GM12891 (cell line): ENCODE measurements around the gene IQGAP2.

Experiments used
- DNase-seq: peaks from one replicate; pipeline ENCODE4 v3.0.0; 2011; ENCODE audit warnings: low spot score; ENCODE audit not compliant: insufficient read length
- FAIRE-seq: peaks from 2 replicates; lab custom pipeline; 2011; peaks lifted over from hg19 to GRCh38; lab: Jason Lieb, UNC
- PAX5 ChIP-seq: IDR thresholded peaks from 2 replicates; pipeline ENCODE4 v1.6.1; 2011; ENCODE audit warnings: low read length, moderate library complexity, mild to moderate bottlenecking; ENCODE audit not compliant: insufficient read depth, severe bottlenecking
- POLR2A ChIP-seq: IDR thresholded peaks from 2 replicates; pipeline ENCODE4 v1.6.1; 2011; ENCODE audit warnings: low read depth, low read length, control low read depth
- POLR2AphosphoS5 ChIP-seq: IDR thresholded peaks from 2 replicates; pipeline ENCODE4 v1.6.1; 2011; ENCODE audit warnings: low read depth, low read length, control low read depth
- POU2F2 ChIP-seq: IDR thresholded peaks from 2 replicates; pipeline ENCODE4 v1.6.1; 2011; ENCODE audit warnings: low read depth, mild to moderate bottlenecking, control low read depth, low read length, moderate library complexity
- SPI1 ChIP-seq: IDR thresholded peaks from 2 replicates; pipeline ENCODE4 v1.6.1; 2011; ENCODE audit warnings: low read depth, low read length, control low read depth
- TAF1 ChIP-seq: IDR thresholded peaks from 2 replicates; pipeline ENCODE4 v1.6.1; 2011; ENCODE audit warnings: low read depth, low read length, control low read depth

Gene IQGAP2

DNA sequence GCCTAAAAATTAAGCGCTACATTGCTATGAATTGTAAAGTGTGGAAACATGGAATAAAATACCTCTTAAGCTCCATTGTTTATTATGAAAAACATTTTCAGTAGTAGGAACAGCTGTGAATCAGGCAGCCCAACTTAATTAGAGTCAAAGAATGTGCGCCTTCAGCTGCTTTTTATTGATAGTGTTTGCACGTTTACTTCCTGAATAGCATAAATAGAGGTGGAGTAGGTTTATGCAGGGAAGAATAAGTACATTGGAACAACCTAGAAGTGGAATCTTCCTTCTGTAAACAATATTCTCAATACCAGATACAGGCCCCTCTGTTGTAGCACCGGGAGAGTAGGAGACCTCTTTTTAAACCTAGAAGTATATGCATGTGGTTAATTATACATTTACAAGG lies 79.9 kb downstream of the IQGAP2 start:
- DNase-seq, result no peak
- TF ChIP-seq TAF1 (no peak), PAX5 (no peak), POLR2A (no peak), SPI1 (no peak), POU2F2 (no peak), POLR2AphosphoS5 (no peak)
- no peak for FAIRE-seq

DNA sequence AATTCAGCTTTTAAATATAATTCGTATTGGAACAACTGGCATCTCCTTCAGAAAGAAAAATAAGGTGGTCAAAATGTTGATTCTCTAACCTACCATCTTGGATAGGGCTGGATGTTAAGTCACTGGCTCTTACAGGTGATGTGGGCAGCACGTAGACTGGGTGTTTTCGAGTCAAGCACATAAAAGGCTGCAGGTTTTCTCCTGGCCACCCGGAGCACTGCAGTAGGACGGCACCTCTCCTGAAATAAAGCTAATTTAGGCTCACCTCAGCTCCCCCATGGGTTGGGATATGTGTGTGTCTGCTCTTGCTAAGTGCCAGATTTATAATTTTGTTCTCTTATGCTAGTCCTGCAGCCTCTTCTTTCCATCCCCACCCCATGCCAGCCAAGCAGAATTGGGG lies 80.3 kb downstream of the IQGAP2 start:
- TF ChIP-seq TAF1, result no peak
- no peak for TF ChIP-seq PAX5
- TF ChIP-seq POU2F2, result no peak
- TF ChIP-seq SPI1, result no peak
- no peak for TF ChIP-seq POLR2A
- no peak for TF ChIP-seq POLR2AphosphoS5
- FAIRE-seq, result no peak
- DNase-seq, result no peak

DNA sequence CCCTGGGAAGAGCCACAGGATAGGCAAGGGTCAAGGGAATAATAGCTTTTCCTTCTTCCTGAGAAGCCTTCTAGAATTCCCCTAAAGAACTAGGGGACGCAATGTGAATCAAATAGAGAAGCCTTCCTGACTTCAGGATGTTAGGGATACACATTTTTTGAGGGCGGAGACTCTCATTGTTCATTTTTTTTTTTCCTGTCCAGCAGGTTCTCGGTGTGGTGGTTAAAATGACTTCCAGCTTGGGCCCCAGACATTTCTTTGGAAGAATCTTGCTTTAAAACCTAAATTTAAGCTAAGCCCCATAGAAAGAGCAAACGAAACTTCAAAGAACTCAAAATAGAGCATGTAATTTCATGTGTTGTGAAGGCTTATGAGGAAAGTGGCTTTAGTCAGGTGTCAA lies 80.8 kb downstream of the IQGAP2 start:
- TF ChIP-seq SPI1, result no peak
- no peak for TF ChIP-seq POU2F2
- no peak for TF ChIP-seq TAF1
- TF ChIP-seq PAX5, result no peak
- TF ChIP-seq POLR2A, result no peak
- TF ChIP-seq POLR2AphosphoS5, result no peak
- no peak for FAIRE-seq
- no peak for DNase-seq

DNA sequence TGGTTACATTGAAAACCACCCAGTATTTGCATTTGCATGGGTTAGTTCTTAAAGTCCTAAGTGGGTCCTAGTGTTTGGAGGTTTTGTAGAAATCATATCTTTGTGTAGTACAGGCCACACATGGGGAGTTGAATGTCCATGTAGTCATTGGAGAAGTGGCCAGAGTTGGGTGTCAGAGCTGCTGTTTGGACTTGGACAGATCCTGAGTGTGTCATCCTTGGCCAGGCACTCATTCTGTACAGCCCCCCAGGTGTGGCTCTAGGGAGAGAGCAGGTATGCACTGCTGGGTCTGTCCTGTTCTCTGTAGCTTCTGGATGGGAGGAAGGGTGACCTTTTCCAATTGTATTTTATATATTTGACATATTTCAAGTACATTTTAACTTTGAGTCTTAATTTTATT lies 82.4 kb downstream of the IQGAP2 start:
- DNase-seq, result no peak
- no peak for FAIRE-seq
- no peak for TF ChIP-seq TAF1
- no peak for TF ChIP-seq SPI1
- no peak for TF ChIP-seq POLR2A
- TF ChIP-seq POU2F2, result no peak
- TF ChIP-seq PAX5, result no peak
- no peak for TF ChIP-seq POLR2AphosphoS5

DNA sequence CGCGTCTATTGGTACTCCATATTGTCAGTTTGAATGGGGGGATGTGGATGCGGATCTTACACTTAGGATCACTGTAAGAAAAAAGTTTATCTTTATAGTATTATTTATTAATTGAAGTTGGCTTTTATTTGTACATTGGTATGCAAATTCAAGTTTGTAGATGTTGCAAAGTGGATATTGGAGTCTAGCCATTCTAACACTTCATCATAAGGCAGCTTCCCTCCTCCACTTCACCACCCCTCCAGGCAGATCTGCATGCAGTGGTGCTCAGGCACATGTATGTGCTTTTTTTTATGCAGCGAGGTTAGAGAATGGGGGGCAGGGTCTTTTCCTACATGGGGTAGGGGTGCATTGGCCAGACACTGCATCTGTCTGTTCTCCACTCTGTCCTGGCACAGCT lies 84.3 kb downstream of the IQGAP2 start:
- DNase-seq, result no peak
- peak; percentile 9 for FAIRE-seq
- TF ChIP-seq TAF1 (no peak), POLR2AphosphoS5 (no peak), POU2F2 (no peak), PAX5 (no peak), SPI1 (no peak), POLR2A (no peak)

DNA sequence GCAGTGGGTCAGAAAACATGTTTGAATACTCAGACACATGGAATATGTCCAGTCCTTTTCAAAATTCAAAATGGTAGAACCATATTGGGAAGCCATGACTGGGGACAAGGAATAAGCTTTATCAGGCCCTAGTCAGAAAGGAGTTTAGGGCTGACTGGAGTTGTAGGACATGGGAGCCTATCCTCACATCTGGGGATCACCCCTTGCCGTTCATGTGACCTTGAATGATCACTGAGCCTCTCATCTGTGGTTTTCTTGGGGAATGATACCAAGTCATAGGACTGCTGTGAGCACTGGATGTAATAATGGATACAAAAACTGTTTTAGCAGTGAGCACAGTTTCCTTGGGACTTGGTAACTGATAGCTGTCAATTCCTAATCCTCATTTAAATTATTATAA lies 84.7 kb downstream of the IQGAP2 start:
- DNase-seq, result no peak
- TF ChIP-seq SPI1, result no peak
- no peak for TF ChIP-seq POLR2AphosphoS5
- TF ChIP-seq PAX5, result no peak
- TF ChIP-seq TAF1, result no peak
- no peak for TF ChIP-seq POU2F2
- TF ChIP-seq POLR2A, result no peak
- FAIRE-seq, result no peak

DNA sequence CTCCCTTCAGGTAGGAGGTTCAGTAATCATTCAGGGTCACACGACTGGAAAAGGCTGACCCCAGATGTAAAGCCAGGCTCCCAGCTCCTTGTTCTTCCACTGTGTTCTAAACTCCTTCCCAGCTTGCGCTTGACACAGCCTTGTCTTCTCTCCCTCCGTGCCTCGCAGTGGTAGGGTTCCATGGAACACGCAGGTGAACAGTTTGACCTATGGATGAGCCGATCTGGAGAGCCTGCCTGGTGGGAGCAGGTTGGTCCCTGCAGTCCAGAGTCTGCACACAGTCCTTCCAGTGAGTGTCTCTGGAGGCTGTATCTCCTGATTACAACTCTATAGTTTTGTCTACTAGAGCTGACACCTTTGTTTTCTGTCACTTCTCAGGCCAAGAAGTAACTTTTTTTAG lies 85.9 kb downstream of the IQGAP2 start:
- DNase-seq, result no peak
- TF ChIP-seq TAF1, result no peak
- TF ChIP-seq PAX5, result no peak
- TF ChIP-seq POLR2A, result no peak
- TF ChIP-seq POLR2AphosphoS5, result no peak
- TF ChIP-seq SPI1, result no peak
- no peak for TF ChIP-seq POU2F2
- no peak for FAIRE-seq

DNA sequence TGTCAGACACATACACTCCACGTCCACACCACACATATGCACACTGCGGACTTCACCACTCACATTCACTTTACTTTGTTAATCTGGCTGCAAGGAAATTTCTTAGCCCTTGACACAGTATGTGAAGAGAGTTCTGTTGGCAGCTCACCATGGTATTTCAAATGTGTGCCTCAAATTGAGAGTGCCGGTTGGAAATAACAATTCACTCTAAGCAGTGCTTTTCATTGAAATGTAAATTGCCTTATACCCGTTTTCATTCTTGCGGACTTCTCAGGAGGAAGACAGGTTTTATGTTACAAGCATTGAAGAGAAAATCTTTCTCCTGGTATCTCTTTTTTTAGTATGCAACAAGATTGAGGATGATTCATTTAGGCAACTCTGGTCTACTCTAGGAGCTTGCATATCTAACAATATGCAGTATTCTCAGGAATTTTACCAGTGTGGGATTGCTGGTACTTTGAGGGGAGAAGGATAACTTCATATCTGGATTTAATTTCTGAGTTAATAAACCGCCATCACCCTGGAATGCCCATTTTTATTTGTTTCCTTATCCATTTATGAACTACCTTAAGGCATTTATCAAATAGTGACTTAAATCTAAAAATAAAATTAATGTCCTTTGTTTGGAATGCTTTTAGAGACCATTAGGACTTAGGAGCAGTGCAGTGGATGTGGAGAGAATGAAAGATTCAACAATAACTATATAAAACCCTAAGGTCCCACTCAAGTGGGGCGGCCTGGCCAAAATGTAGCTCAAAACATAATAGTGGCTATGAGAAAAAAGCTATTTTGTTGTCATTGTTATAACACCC lies 87.0 kb downstream of the IQGAP2 start:
- FAIRE-seq, result no peak
- no peak for DNase-seq
- TF ChIP-seq POLR2A (no peak), POLR2AphosphoS5 (no peak), POU2F2 (no peak), PAX5 (no peak), TAF1 (no peak), SPI1 (no peak)

DNA sequence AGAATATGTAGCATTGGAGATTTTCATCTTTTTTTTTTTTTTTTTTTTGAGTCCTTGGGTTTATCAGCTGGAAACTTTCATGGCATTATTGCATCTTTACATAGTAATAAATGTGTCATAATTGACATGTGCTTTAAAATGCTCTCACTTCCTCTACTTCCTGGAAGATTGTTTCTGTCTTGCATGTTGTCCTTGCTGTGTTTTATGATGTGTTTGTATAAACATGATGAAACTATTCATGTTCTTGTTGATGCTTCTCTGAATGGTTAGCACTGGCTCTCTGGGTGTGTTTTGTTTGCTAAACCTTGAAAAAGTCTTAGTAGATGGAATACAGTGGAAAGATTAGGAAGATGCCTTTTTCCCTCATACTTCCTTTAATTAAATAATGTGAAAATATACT lies 87.9 kb downstream of the IQGAP2 start:
- no peak for TF ChIP-seq SPI1
- TF ChIP-seq POLR2AphosphoS5, result no peak
- no peak for TF ChIP-seq POLR2A
- TF ChIP-seq POU2F2, result no peak
- TF ChIP-seq PAX5, result no peak
- no peak for TF ChIP-seq TAF1
- DNase-seq (no peak), FAIRE-seq (no peak)

DNA sequence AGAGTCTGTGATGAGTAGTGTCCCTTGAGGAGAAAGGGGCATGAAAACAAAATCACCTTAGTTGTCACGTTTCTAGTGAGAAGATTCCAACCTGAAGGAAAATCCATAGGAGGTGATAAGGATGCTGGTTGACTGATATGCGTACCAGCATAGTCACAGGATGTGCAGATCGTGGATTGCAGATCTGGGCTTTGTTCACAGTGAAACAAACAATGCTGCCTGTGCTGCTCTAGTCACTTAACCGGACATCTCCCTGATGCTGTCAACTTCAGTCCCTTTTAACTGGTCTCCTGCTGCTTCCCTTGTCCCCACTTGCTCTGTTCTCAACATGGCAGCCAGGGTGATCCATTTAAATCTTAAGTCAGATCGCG lies 89.7 kb downstream of the IQGAP2 start:
- no peak for TF ChIP-seq POLR2A
- TF ChIP-seq POLR2AphosphoS5, result no peak
- DNase-seq (no peak), FAIRE-seq (no peak)
